ENCODE results near the gene BST1. TPM values are rescaled to one million over a fixed set of nuclear protein-coding genes. Genes with fewer than 3 reads are reported as not detected.

Gene BST1
- total and polyA plus RNA-seq, 2 experiments from 2014 or later: 0.99 to 1.8 TPM

GRCh38 chr4:15658136-15658770, 44.6 kb upstream of the BST1 start:
- Histone ChIP-seq H2AFZ (no peak overlapping the region), H3K4me1 (ENCODE audit: insufficient read depth) (peaks cover 8% of the 10 kb centered on the region; the same call in 1 of the 2 replicates), H3F3A (replicated peaks; ENCODE audit: low read depth) (no peaks in the 10 kb centered on the region), H3K27me3 (ENCODE audit: insufficient read depth) (no peaks in the 10 kb centered on the region), H3K4me3 (no peak overlapping the region), H3K79me2 (replicated peaks; ENCODE audit: insufficient read depth) (peaks cover 11% of the 10 kb centered on the region), H3K36me3 (ENCODE audit: insufficient read depth) (peaks cover 7% of the 10 kb centered on the region; the same call in 1 of the 2 replicates), H3K27ac (ENCODE audit: low read depth) (peak overlapping the region; percentile 21; the same call in 1 of the 2 replicates), H3K4me2 (no peak overlapping the region), H4K20me1 (replicated peaks; ENCODE audit: insufficient read depth) (no peaks in the 10 kb centered on the region), H3K9me2 (ENCODE audit: insufficient read depth) (no peaks in the 10 kb centered on the region)
- no peak for DNase-seq (ENCODE audit: low spot score)
- TF ChIP-seq CREB1 (CRISPR knock-in tag; IDR thresholded peaks at IDR 0.05; ENCODE audit: low read depth): no peak
- TF ChIP-seq, protein P1, sequence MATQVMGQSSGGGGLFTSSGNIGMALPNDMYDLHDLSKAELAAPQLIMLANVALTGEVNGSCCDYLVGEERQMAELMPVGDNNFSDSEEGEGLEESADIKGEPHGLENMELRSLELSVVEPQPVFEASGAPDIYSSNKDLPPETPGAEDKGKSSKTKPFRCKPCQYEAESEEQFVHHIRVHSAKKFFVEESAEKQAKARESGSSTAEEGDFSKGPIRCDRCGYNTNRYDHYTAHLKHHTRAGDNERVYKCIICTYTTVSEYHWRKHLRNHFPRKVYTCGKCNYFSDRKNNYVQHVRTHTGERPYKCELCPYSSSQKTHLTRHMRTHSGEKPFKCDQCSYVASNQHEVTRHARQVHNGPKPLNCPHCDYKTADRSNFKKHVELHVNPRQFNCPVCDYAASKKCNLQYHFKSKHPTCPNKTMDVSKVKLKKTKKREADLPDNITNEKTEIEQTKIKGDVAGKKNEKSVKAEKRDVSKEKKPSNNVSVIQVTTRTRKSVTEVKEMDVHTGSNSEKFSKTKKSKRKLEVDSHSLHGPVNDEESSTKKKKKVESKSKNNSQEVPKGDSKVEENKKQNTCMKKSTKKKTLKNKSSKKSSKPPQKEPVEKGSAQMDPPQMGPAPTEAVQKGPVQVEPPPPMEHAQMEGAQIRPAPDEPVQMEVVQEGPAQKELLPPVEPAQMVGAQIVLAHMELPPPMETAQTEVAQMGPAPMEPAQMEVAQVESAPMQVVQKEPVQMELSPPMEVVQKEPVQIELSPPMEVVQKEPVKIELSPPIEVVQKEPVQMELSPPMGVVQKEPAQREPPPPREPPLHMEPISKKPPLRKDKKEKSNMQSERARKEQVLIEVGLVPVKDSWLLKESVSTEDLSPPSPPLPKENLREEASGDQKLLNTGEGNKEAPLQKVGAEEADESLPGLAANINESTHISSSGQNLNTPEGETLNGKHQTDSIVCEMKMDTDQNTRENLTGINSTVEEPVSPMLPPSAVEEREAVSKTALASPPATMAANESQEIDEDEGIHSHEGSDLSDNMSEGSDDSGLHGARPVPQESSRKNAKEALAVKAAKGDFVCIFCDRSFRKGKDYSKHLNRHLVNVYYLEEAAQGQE (IDR thresholded peaks at IDR 0.05; ENCODE audit: unreplicated experiment): no peak
- TF ChIP-seq ZNF331 (CRISPR knock-in tag; IDR thresholded peaks at IDR 0.05; ENCODE audit: low read depth): no peak
- TF ChIP-seq STAT1 (IDR thresholded peaks at IDR 0.05; ENCODE audit: unreplicated experiment): no peak
- TF ChIP-seq EZH2phosphoT487 (IDR thresholded peaks at IDR 0.05; ENCODE audit: unreplicated experiment): no peak
- no peak for TF ChIP-seq EZH2 (IDR thresholded peaks at IDR 0.05; ENCODE audit: low read depth, unreplicated experiment)
- TF ChIP-seq, protein P2, sequence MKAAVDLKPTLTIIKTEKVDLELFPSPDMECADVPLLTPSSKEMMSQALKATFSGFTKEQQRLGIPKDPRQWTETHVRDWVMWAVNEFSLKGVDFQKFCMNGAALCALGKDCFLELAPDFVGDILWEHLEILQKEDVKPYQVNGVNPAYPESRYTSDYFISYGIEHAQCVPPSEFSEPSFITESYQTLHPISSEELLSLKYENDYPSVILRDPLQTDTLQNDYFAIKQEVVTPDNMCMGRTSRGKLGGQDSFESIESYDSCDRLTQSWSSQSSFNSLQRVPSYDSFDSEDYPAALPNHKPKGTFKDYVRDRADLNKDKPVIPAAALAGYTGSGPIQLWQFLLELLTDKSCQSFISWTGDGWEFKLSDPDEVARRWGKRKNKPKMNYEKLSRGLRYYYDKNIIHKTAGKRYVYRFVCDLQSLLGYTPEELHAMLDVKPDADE (IDR thresholded peaks at IDR 0.05): no peak
- no peak for TF ChIP-seq ZNF462 (CRISPR knock-in tag; IDR thresholded peaks at IDR 0.05)
- TF ChIP-seq ZNF114 (CRISPR knock-in tag; IDR thresholded peaks at IDR 0.05): no peak
- no peak for TF ChIP-seq JUNB (IDR thresholded peaks at IDR 0.05; ENCODE audit: unreplicated experiment)
- no peak for TF ChIP-seq NANOG (IDR thresholded peaks at IDR 0.05; ENCODE audit: borderline replicate concordance)
- no peak for TF ChIP-seq CTCF (conservative IDR thresholded peaks at IDR 0.05; ENCODE audit: low read depth in 2 of 2)
- no peak for TF ChIP-seq POLR2AphosphoS5 (IDR thresholded peaks at IDR 0.05; ENCODE audit: low read depth)
- peaks cover 3% of the 10 kb centered on the region; the same call in 2 of the 3 replicates for H3K36me3 Mint-ChIP-seq (ENCODE audit: low read depth)
- H3K27me3 Mint-ChIP-seq (ENCODE audit: insufficient read depth, low read depth, poor library complexity): peaks cover 19% of the 10 kb centered on the region
- no peaks in the 10 kb centered on the region for H3K9me3 Mint-ChIP-seq
- no peak for ATAC-seq
- H3K27ac Mint-ChIP-seq: no peak overlapping the region; the same call in 1 of the 2 replicates
- H3K4me1 Mint-ChIP-seq: peaks cover 24% of the 10 kb centered on the region; the same call in 2 of the 3 replicates
- no peak overlapping the region for H3K4me3 Mint-ChIP-seq

Data from GM23338 (cell line).